HepG2 (cell line): ENCODE measurements around the gene EPHA1. TPM values are rescaled to one million over a fixed set of nuclear protein-coding genes. Genes with fewer than 3 reads are reported as not detected.

Experiments used
- ATF2 ChIP-seq: sonication (generic); formaldehyde crosslinking; IDR thresholded peaks from 2 replicates; pipeline ENCODE4 v1.4.0; 2020; ENCODE audit warnings: missing genetic modification reagents
- ATM ChIP-seq: fragments of 450-650 bp; IDR thresholded peaks from 2 replicates; pipeline ENCODE4 v1.7.1; 2017; ENCODE audit warnings: mild to moderate bottlenecking, borderline replicate concordance
- BCL3 ChIP-seq: sonication (generic); formaldehyde crosslinking; IDR thresholded peaks from 2 replicates; pipeline ENCODE4 v1.5.1; 2020; ENCODE audit warnings: mild to moderate bottlenecking, missing genetic modification reagents, moderate library complexity
- HIVEP1 ChIP-seq: sonication (generic); formaldehyde crosslinking; IDR thresholded peaks from 2 replicates; pipeline ENCODE4 v1.4.0; 2020; ENCODE audit warnings: mild to moderate bottlenecking, missing genetic modification reagents
- IRF1 ChIP-seq: sonication (generic); formaldehyde crosslinking; IDR thresholded peaks from 2 replicates; pipeline ENCODE4 v1.4.0; 2020; ENCODE audit warnings: low read depth, mild to moderate bottlenecking, missing genetic modification reagents
- KDM2A ChIP-seq: sonication (generic); formaldehyde crosslinking; IDR thresholded peaks from 2 replicates; pipeline ENCODE4 v1.4.0; 2020; ENCODE audit warnings: low read depth, missing genetic modification reagents, borderline replicate concordance
- MXD3 ChIP-seq: IDR thresholded peaks from 2 replicates; pipeline ENCODE4 v1.6.1; 2016; ENCODE audit warnings: mild to moderate bottlenecking, missing biosample characterization, missing genetic modification reagents
- NFKBIZ ChIP-seq: IDR thresholded peaks from 2 replicates; pipeline ENCODE4 v1.6.1; 2018; ENCODE audit warnings: missing genetic modification reagents, missing compliant biosample characterization
- PATZ1 ChIP-seq: sonication (generic); formaldehyde crosslinking; IDR thresholded peaks from 2 replicates; pipeline ENCODE4 v1.4.0; 2020; ENCODE audit warnings: missing genetic modification reagents
- PHF5A ChIP-seq: IDR thresholded peaks from one replicate; pipeline ENCODE4 v1.6.1; 2018; ENCODE audit warnings: low read depth, missing genetic modification reagents; ENCODE audit not compliant: unreplicated experiment
- RFX5 ChIP-seq: IDR thresholded peaks from 2 replicates; pipeline ENCODE4 v1.6.1; 2011; ENCODE audit warnings: low read depth, low read length, improper control_type of control experiment
- RNF2 ChIP-seq: fragments of 450-650 bp; conservative IDR thresholded peaks from 2 replicates; pipeline ENCODE4 v1.6.1; 2016; ENCODE audit warnings: low read depth
- RXRA ChIP-seq: sonication (generic); formaldehyde crosslinking; IDR thresholded peaks from 2 replicates; pipeline ENCODE4 v1.5.1; 2020; ENCODE audit warnings: missing genetic modification reagents
- TOE1 ChIP-seq: sonication (generic); formaldehyde crosslinking; IDR thresholded peaks from 2 replicates; pipeline ENCODE4 v1.4.0; 2020; ENCODE audit warnings: mild to moderate bottlenecking, missing genetic modification reagents
- ZBTB37 ChIP-seq: sonication (generic); formaldehyde crosslinking; IDR thresholded peaks from 2 replicates; pipeline ENCODE4 v1.4.0; 2020; ENCODE audit warnings: mild to moderate bottlenecking, missing genetic modification reagents
- ZNF101 ChIP-seq: sonication (generic); formaldehyde crosslinking; IDR thresholded peaks from 2 replicates; pipeline ENCODE4 v1.4.0; 2020; ENCODE audit warnings: mild to moderate bottlenecking, low read depth, missing genetic modification reagents, borderline replicate concordance
- ZNF251 ChIP-seq: sonication (generic); formaldehyde crosslinking; IDR thresholded peaks from 2 replicates; pipeline ENCODE4 v1.9.0; 2021; ENCODE audit warnings: mild to moderate bottlenecking, missing genetic modification reagents
- ZNF589 ChIP-seq: sonication (generic); formaldehyde crosslinking; conservative IDR thresholded peaks from 2 replicates; pipeline ENCODE4 v1.8.0; 2022; ENCODE audit warnings: mild to moderate bottlenecking, moderate library complexity, missing genetic modification reagents
- ZNF605 ChIP-seq: sonication (generic); formaldehyde crosslinking; IDR thresholded peaks from 2 replicates; pipeline ENCODE4 v1.8.0; 2022; ENCODE audit warnings: mild to moderate bottlenecking, missing genetic modification reagents
- polyA plus RNA-seq, 8 experiments: library from polyadenylated mRNA; depleted of rRNA in 3 of 8; stranded (reverse) in 7 of 8; unstranded in 1 of 8; fragments of >200 nt; fragmentation: Illumina TruSeq in 4 of 8; extraction: Trizol in 4 of 8; gene quantifications; 2 replicates each; pipeline versions ENCODE4 v1.2.1 to v1.2.3, GENCODE V29; 2011 to 2016; ENCODE audit warnings: low read depth in 4 of 8, missing spikeins in 1 of 8, mixed read lengths in 1 of 8; ENCODE audit not compliant: insufficient read depth in 1 of 8
- total RNA-seq, 5 experiments: library from RNA; depleted of rRNA; stranded (reverse); fragments of >200 nt; fragmentation: Illumina TruSeq; extraction: Trizol; gene quantifications; 2 replicates each; pipeline ENCODE4 v1.2.3, GENCODE V29; 2016; ENCODE audit warnings: low read depth in 1 of 5

The EPHA1 gene
- total and polyA plus RNA-seq, 2 of the 13 experiments (the other 11 are each of a cell fraction or from before 2014, with no cell fraction given), result 4.6 to 17.1 TPM

GRCh38 chr7:143395187-143396149, 13.2 kb downstream of the EPHA1 start (continued):
- TF ChIP-seq BCL3 (CRISPR knock-in tag), result no peak
- peak; percentile 46; the same call in 1 of the 2 replicates for TF ChIP-seq NFKBIZ (CRISPR knock-in tag)
- TF ChIP-seq ZNF251 (CRISPR knock-in tag), result no peak
- TF ChIP-seq MXD3 (CRISPR knock-in tag), result no peak
- TF ChIP-seq TOE1 (CRISPR knock-in tag), result no peak
- TF ChIP-seq ATM, result no peak
- peak; percentile 75 for TF ChIP-seq PATZ1 (CRISPR knock-in tag)
- no peak for TF ChIP-seq ATF2 (CRISPR knock-in tag)
- TF ChIP-seq RXRA, result peak; percentile 99
- peak; percentile 50; the same call in 1 of the 2 replicates for TF ChIP-seq HIVEP1 (CRISPR knock-in tag)
- TF ChIP-seq ZNF101 (CRISPR knock-in tag), result no peak
- no peak for TF ChIP-seq PHF5A
- peak; percentile 69; the same call in 1 of the 2 replicates for TF ChIP-seq KDM2A (CRISPR knock-in tag)
- no peak for TF ChIP-seq RFX5
- no peak for TF ChIP-seq ZNF589 (CRISPR knock-in tag)
- TF ChIP-seq ZBTB37 (CRISPR knock-in tag), result no peak
- TF ChIP-seq RNF2, result no peak
- no peak for TF ChIP-seq ZNF605 (CRISPR knock-in tag)
- TF ChIP-seq IRF1, result no peak
